ENCODE measurements around the gene CLEC2A.

GRCh38 chr12:9936591-9936990 lies 4.4 kb upstream of the CLEC2A start:
- TF ChIP-seq ZNF830 (CRISPR knock-in tag; IDR thresholded peaks at IDR 0.05) = no peak
- no peak for TF ChIP-seq CBX1 (IDR thresholded peaks at IDR 0.05; ENCODE audit: low read depth)
- no peak for TF ChIP-seq SIN3A (IDR thresholded peaks at IDR 0.05; ENCODE audit: borderline replicate concordance in 2 of 2, control insufficient read depth in 1 of 2, low read depth in 2 of 2, low read length in 2 of 2)
- no peak for TF ChIP-seq TARDBP (IDR thresholded peaks at IDR 0.05)
- TF ChIP-seq E4F1 (CRISPR knock-in tag; IDR thresholded peaks at IDR 0.05; ENCODE audit: borderline replicate concordance) = no peak
- TF ChIP-seq TEAD1 (CRISPR knock-in tag; IDR thresholded peaks at IDR 0.05) = no peak
- TF ChIP-seq MAFK (IDR thresholded peaks at IDR 0.05; ENCODE audit: low read length) = no peak
- no peak for TF ChIP-seq SRSF1 (IDR thresholded peaks at IDR 0.05; ENCODE audit: low read depth, low read length)
